DMS79 (cell line): Measurements from ENCODE around the gene TEFM.
"Not testable (repeated sequence)": the region's sequence is repeated elsewhere in the genome, so short reads cannot be mapped to it uniquely, and the experiment has no call there.

Experiments
- DNase-seq: peaks from one replicate; lab custom pipeline; 2025; lab: John Stamatoyannopoulos, UW

TEFM gene

GRCh38 chr17:30906101-30906911, at the start of gene TEFM:
Gene TEFM (minus strand): TSS chr17:30906238. CDS start chr17:30906198, 40 bp downstream.
- DNase-seq: peak; percentile 90

GRCh38 chr17:30954046-30954830, 48.2 kb upstream of the TEFM start:
- no peak for DNase-seq

- no peak for DNase-seq
Observed at GRCh38 chr17:30952638-30953393, 46.8 kb upstream of the TEFM start.

GRCh38 chr17:30950669-30951399, 44.8 kb upstream of the TEFM start:
- DNase-seq: no peak

- no peak for DNase-seq
Observed at GRCh38 chr17:30950189-30950588, 44.2 kb upstream of the TEFM start.

GRCh38 chr17:30947796-30948195, 41.8 kb upstream of the TEFM start:
- no peak for DNase-seq

- DNase-seq: no peak
Observed at GRCh38 chr17:30942308-30943079, 36.5 kb upstream of the TEFM start.

- no peak for DNase-seq
Observed at GRCh38 chr17:30939051-30939689, 33.1 kb upstream of the TEFM start.

GRCh38 chr17:30933966-30934365, 27.9 kb upstream of the TEFM start:
- DNase-seq: no peak

GRCh38 chr17:30931582-30931981, 25.5 kb upstream of the TEFM start:
- DNase-seq: not testable (repeated sequence)

GRCh38 chr17:30930495-30930894, 24.5 kb upstream of the TEFM start:
- DNase-seq: no peak

GRCh38 chr17:30929861-30930260, 23.8 kb upstream of the TEFM start:
- DNase-seq: not testable (repeated sequence)

GRCh38 chr17:30929081-30929633, 23.1 kb upstream of the TEFM start:
- DNase-seq: no peak

GRCh38 chr17:30928584-30928983, 22.5 kb upstream of the TEFM start:
- no peak for DNase-seq

GRCh38 chr17:30927756-30928155, 21.7 kb upstream of the TEFM start:
- DNase-seq: no peak

- no peak for DNase-seq
Observed at GRCh38 chr17:30926516-30926915, 20.5 kb upstream of the TEFM start.

GRCh38 chr17:30924341-30924740, 18.3 kb upstream of the TEFM start:
- DNase-seq: no peak

GRCh38 chr17:30922235-30923030, 16.4 kb upstream of the TEFM start:
- no peak for DNase-seq

GRCh38 chr17:30921544-30922196, 15.6 kb upstream of the TEFM start, which contains the start of gene ADAP2:
Gene ADAP2 (plus strand): TSS chr17:30921945. CDS start chr17:30922015, 70 bp downstream.
- DNase-seq: no peak
